ENCODE results near the gene TMEM135.
"Not testable (repeated sequence)": the region's sequence is repeated elsewhere in the genome, so short reads cannot be mapped to it uniquely, and the experiment has no call there.

Gene TMEM135

GRCh38 chr11:87265132-87265531 lies 227.4 kb downstream of the TMEM135 start:
- no peak for DNase-seq

GRCh38 chr11:87265979-87266378 lies 228.2 kb downstream of the TMEM135 start:
- no peak for DNase-seq

DNA sequence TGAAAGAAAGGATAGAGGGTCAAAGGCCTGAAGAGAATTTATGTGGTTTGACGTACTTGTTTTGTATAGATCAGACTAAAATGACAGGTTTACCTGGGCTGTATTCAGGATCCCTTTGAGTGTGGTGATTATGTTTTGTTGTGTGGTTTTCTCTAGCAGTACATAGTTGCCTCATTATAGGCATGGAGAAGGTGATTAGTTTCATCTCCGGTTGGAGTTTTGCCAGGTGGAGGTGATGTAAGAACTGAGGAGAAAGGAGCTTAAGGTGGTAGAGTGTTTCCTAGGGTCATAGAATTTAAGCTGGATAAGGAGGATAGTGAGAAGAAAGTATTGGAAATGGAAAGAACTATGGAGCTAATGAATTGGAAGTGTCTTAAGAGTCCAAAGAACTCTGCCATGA lies 229.0 kb downstream of the TMEM135 start:
- no peak for DNase-seq

DNA sequence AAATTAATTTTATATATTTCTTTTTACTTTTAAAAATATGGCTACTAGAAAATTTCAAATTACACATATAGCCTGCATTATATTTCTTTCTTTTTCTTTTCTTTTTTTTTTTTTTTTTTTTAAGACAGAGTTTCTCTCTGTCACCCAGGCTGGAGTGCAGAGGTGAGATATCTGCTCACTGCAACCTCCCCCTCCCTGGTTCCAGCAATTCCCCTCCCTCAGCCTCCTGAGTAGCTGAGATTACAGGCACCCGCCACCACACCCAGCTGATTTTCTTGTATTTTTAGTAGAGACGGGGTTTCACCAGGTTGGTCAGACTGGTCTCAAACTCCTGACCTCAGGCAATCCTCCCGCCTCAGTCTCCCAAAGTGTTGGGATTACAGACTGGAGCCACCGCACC lies 234.2 kb downstream of the TMEM135 start:
- not testable (repeated sequence) for DNase-seq

GRCh38 chr11:87275176-87275575 lies 237.4 kb downstream of the TMEM135 start:
- no peak for DNase-seq

DNA sequence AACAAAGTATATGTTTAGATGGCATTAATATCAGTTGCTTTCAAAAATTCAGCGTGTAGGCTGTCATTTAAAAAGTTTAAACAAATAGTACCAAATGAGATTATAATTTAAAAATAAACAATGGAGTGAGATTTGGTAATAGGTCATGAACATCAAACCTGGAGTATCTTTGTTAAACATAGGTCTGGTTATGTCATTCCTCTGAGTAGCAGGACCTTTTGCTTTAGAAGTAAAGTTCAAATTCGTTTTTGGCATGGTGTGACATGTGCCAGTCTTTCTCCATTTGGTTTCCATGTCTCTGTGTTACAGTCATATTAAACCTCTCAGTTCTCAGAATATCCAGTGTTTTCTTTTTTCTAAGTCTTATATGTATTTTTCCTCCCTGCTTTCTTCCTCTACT lies 242.4 kb downstream of the TMEM135 start:
- DNase-seq: no peak

DNA sequence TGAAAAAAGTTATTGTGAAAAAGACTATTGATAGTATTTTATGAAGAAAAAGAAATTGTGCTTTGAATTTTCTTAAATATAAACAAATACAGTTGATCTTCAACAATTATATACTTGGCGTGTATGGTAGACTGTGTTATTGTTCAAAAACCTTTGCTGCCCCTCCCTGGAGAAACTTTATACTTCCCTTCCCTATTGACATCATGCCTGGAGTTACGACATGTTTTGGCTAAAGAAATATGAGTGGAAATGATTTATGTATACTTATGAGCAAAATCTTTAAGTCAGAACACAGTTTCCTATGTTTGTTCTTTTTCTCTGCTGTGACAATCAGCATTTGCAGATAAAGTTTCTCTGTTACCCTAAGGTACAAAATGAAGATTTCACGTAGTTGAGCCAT lies 243.8 kb downstream of the TMEM135 start:
- DNase-seq: no peak

GRCh38 chr11:87284306-87284705 lies 246.6 kb downstream of the TMEM135 start:
- DNase-seq: no peak

DNA sequence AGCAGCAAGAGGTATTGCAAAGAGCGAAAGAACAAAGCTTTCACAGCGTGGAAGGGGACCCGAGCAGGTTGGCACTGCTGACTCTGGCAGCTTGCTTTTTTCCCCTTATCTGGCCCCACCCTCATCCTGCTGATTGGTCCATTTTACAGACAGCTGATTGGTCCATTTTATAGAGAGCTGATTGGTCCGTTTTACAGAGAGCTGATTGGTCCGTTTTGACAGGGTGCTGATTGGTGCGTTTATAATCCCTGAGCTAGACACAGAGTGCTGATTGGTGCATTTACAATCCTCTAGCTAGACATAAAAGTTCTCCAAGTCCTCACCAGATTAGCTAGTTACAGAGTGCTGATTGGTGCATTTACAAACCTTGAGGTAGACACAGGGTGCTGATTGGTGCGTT lies 247.9 kb downstream of the TMEM135 start:
- not testable (repeated sequence) for DNase-seq

- no peak for DNase-seq
Measured at GRCh38 chr11:87286338-87286737, 248.6 kb downstream of the TMEM135 start.

- no peak for DNase-seq
Measured at GRCh38 chr11:87290304-87290922, 252.7 kb downstream of the TMEM135 start.

DNA sequence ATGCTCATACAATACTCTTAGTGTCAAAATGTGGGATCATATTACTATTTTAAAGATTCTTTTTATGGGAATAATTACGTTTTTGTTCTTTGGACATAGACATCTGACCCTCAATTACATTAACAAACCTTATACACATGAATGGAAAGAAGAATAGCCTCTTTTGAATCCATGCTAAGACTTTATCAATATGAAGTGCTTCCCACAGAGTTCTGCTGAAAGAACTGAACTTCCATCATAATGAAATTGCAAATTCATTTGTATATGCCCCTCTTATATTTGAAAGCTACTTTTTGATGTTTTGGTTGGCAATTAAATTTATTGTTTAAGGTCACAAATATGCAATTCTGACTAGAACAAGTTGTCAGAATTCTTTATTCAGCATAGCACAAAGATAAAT lies 254.9 kb downstream of the TMEM135 start:
- no peak for DNase-seq

GRCh38 chr11:87295237-87295636 lies 257.5 kb downstream of the TMEM135 start:
- DNase-seq: no peak

GRCh38 chr11:87296627-87297026 lies 258.9 kb downstream of the TMEM135 start:
- DNase-seq: no peak

DNA sequence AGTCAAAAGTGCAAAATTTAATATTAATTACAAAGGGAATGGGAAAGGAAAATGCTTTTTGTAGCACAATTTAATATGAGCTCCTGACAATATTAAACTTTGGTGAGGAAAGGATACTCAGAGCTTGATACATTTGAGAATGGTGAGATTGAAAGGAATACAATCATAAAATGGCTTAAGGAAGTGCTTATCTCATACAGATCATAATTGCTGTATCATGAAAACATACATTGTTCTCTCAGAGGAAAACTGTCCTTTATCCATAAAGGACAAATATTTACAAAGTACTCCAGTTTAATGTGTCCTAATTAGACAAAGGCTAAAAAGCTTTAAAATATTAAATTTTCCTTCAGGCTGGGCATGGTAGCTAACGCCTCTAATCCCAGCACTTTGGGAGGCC lies 260.4 kb downstream of the TMEM135 start:
- no peak for DNase-seq

DNA sequence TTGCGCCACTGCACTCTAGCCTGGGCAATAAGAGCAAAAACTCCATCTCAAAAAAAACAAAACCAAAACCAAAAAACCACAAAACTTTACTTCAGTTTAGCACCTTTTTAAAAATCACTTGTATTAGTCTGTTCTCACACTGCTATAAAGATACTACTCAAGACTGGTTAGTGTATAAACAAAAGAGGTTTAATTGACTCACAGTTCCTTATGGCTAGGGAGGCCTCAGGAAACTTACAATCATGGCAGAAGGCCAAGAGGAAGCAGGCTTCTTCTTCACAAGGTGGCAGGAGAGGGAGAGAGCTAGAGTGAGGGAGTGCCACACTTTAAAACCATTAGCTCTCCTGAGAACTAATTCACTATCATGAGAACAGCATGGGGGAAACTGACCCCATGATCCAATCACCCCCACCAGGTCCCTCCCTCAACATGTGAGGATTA lies 261.3 kb downstream of the TMEM135 start:
- no peak for DNase-seq

DNA sequence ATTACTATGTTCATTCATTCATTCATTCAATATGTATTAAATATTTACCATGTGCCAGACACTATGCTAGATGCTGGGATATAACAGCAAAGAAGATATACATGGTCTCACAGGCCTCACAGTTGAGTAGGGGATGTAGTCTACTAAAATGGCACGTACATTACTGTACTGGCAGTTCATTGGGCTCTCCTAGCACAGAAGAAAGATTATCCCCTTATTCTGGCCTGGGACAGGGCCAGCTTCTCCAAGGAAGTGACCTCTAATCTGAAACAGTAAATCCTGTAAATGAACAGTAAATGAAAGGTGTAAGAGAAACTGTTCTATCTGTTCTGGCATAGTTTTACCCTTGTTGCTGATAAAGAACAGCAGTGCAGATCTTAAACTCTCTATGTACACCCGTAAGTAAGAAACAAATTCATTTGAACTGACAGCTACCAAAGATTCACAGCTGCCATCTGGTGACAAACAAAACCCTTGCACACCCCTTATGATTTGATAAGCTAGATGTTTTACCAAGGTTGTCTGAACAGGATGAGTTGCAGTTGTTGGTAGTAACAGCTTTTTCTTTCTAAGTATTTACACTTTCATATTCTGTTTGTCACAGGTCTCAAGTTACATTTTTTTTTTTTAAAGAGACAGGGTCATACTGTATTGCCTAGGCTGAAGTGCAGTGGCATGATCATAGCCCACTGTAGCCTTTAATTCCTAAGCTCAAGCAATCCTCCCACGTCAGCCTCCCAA lies 263.1 kb downstream of the TMEM135 start:
- no peak for DNase-seq

- DNase-seq: no peak
Measured at GRCh38 chr11:87301785-87302540, 264.2 kb downstream of the TMEM135 start.

- no peak for DNase-seq
Measured at GRCh38 chr11:87304412-87304811, 266.7 kb downstream of the TMEM135 start.

DNA sequence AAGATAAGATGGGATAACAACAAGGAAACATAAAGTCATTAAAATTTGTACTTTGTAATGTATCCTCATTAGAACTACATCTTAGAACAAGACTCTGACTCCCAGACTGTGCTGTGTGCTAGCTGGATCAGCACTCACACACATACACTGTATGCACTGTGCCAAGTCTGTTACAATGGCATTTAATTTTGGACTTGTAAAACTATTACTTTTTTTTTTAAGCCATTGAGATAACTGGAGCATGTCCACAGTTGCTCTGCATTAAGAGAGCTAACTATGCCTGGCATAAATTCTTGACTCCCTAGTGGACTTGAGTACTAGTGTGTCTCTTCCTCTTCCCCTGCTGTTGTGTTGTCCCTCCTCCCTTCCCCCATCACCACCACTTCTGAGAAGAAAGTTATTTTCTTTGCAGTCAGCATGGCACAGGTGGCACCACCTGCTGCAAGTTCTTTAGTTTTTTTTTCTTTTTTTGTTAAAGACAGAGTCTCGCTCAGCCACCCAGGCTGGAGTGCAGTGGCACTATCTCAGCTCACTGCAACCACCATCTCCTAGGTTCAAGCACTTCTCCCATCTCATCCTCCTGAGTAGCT lies 268.6 kb downstream of the TMEM135 start:
- DNase-seq: no peak

DNA sequence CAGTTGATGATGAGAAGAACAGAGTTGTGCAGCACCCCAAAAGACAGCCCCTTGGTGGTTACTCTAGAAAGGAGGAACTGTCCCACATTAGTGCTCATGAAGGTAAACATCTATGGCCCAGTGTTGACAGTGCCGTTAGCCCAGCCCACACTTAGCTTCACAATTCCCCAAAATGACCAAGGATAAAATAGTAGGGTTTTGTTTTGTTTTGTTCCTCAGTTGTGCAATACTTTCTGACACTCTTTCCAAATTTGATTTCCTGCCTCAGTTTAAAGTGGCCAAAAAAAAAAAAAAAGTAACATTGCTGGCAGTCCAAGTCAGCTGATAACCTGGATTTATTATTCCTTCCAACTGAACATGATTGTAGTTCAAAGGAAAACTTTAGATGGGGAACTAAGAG lies 269.4 kb downstream of the TMEM135 start:
- DNase-seq: no peak

DNA sequence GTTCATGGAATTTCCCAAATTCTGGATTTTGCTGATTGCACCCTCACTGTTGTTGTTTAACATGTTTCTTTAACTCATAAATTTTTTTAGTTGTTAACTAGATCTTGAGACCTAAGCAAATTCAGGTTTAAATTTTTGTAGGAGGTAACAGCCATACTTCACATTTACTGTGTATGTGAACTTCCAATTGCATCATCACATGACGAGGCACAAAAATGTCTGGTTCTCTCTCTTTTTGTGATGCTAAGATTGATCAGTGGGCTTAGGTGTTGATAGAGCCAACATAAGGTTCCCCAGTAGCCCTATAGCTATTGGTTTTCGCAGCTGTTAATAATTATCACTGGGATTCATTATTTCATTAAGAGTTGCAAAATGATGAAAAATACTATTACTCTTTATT lies 277.5 kb downstream of the TMEM135 start:
- DNase-seq: no peak

DNA sequence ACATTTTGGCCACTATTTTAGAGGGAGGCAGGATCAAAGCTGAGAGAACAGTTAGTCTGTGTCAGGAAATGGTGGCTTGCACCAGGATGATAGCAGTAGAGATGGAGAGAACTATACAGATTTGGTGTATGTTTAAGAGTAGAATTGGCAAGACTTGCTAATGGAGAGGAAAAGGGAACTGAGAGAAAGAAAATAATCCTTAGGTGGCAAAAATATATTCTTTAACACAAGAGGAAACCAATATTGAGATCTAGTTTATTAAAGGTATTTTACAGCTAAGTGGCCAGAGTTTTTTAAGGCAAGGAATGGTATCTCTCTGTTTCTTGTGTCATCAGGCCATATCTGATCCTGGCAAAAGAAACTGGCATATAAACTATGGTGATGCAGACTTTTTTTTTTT lies 278.8 kb downstream of the TMEM135 start:
- DNase-seq: no peak

- DNase-seq: no peak
Measured at GRCh38 chr11:87317441-87317840, 279.7 kb downstream of the TMEM135 start.

Data from CD4-positive, alpha-beta T cell treated with Interleukin-15 for 1 hour (primary cell).